Measurements from ENCODE around the gene TENM4.
"Not testable (repeated sequence)": the region's sequence is repeated elsewhere in the genome, so short reads cannot be mapped to it uniquely, and the experiment has no call there.

Gene TENM4

GRCh38 chr11:78612721-78613377 lies 828.0 kb downstream of the TENM4 start:
- no peak overlapping the region for H3K4me3 ChIP-seq (ENCODE audit: low read depth, low read length)
- no peak for DNase-seq (ENCODE audit: low read depth, low spot score)
- TF ChIP-seq CTCF (IDR thresholded peaks at IDR 0.05; ENCODE audit: insufficient read depth, low read length, missing control alignments) = no peak
- ChIA-PET POLR2A (no interaction called here), CTCF (no interaction called here)

- H3K4me3 ChIP-seq (ENCODE audit: low read depth, low read length); DNase-seq (ENCODE audit: low read depth, low spot score); POLR2A ChIA-PET; CTCF ChIA-PET: not testable (repeated sequence)
Measured at GRCh38 chr11:78609321-78609720, 831.5 kb downstream of the TENM4 start.

- H3K4me3 ChIP-seq (ENCODE audit: low read depth, low read length) = no peak overlapping the region
- ChIA-PET CTCF (no interaction called here), POLR2A (interaction anchor here (0.6 kb wide), 1 partner anchor 802 kb away, joined by 3 read pairs; no protein-coding TSS in a partner anchor)
- TF ChIP-seq CTCF (IDR thresholded peaks at IDR 0.05; ENCODE audit: insufficient read depth, low read length, missing control alignments) = no peak
- DNase-seq (ENCODE audit: low read depth, low spot score) = no peak
Measured at GRCh38 chr11:78607696-78608095, 833.1 kb downstream of the TENM4 start.

- H3K4me3 ChIP-seq (ENCODE audit: low read depth, low read length) = no peak overlapping the region
- ChIA-PET CTCF (no interaction called here), POLR2A (no interaction called here)
- no peak for TF ChIP-seq CTCF (IDR thresholded peaks at IDR 0.05; ENCODE audit: insufficient read depth, low read length, missing control alignments)
- DNase-seq (ENCODE audit: low read depth, low spot score) = no peak
Measured at GRCh38 chr11:78606667-78607066, 834.2 kb downstream of the TENM4 start.

- TF ChIP-seq CTCF (IDR thresholded peaks at IDR 0.05; ENCODE audit: insufficient read depth, low read length, missing control alignments) = no peak
- ChIA-PET CTCF (no interaction called here), POLR2A (no interaction called here)
- DNase-seq (ENCODE audit: low read depth, low spot score) = no peak
- no peak overlapping the region for H3K4me3 ChIP-seq (ENCODE audit: low read depth, low read length)
Measured at GRCh38 chr11:78605296-78605695, 835.5 kb downstream of the TENM4 start.

GRCh38 chr11:78603792-78604191 lies 837.0 kb downstream of the TENM4 start:
- POLR2A ChIA-PET = no interaction called here
- CTCF ChIA-PET = no interaction called here
- no peak overlapping the region for H3K4me3 ChIP-seq (ENCODE audit: low read depth, low read length)
- no peak for DNase-seq (ENCODE audit: low read depth, low spot score)
- TF ChIP-seq CTCF (IDR thresholded peaks at IDR 0.05; ENCODE audit: insufficient read depth, low read length, missing control alignments) = no peak
